GM12873 (cell line): ENCODE measurements around the gene FBXO27.

Experiments used
- CTCF ChIP-seq: IDR thresholded peaks from 2 replicates; pipeline ENCODE4 v1.5.1; 2012; ENCODE audit warnings: low read depth, mild to moderate bottlenecking, moderate library complexity, low read length, control low read depth; ENCODE audit not compliant: insufficient read depth; ENCODE audit errors: missing control alignments

Gene FBXO27, protein sequence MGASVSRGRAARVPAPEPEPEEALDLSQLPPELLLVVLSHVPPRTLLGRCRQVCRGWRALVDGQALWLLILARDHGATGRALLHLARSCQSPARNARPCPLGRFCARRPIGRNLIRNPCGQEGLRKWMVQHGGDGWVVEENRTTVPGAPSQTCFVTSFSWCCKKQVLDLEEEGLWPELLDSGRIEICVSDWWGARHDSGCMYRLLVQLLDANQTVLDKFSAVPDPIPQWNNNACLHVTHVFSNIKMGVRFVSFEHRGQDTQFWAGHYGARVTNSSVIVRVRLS

GRCh38 chr19:39032063-39032918 is at the start of gene FBXO27:
Gene FBXO27, minus strand, starts transcription at chr19:39032549. Its CDS starts 322 bp downstream, at chr19:39032227.
- no peak for TF ChIP-seq CTCF

DNA sequence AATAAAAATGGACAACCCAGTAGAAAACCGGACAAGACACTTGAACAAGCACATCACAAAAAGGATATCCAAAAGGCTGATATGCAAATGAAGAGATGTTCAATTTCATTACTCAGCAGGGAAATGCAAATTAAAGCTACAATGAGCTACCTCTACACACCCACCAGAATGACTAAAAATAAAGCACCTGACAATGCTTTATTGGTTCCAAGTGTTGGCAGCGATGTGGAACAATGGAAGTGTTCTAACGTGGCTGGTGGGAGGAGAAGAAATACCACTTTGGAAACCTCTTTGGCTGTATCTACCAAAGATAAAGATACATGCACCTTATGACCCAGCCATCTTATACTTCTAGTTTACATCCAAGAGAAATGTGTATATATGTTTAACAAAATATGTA is 48.1 kb upstream of the FBXO27 start:
- TF ChIP-seq CTCF = no peak

DNA sequence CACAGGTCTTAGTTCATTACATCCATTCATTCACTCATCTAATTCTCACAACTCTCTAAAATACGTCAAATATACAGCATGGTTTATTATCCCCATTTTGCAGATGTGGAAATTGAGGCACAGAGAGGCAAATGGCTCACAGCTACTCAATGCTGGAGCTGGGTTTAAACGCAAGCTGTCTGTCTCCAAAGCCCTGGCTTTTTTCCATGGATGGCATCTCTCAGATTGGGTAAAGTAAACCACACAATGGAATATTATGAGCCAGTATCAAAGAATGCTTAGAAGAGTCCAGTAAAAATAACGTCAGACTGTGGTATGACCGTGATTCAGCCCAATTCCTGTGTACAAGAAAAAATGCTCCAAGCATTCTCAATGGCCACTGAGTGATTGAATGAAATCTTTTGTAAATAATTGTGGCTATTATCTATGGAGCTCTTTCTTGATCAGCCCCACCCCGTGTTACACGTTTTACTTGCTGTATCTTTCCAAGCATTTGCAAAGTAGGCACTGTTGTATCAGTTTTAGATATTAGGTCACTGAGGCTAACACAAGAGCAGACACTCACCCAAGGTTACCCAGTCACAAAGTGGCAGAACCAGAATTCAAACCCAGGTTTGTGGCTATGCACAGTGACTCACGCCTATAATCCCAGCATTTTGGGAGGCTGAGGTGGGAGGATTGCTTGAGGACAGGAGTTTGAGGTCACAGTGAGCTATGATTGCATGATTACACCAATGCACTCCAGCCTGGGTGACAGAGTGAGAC is 46.3 kb upstream of the FBXO27 start:
- no peak for TF ChIP-seq CTCF

DNA sequence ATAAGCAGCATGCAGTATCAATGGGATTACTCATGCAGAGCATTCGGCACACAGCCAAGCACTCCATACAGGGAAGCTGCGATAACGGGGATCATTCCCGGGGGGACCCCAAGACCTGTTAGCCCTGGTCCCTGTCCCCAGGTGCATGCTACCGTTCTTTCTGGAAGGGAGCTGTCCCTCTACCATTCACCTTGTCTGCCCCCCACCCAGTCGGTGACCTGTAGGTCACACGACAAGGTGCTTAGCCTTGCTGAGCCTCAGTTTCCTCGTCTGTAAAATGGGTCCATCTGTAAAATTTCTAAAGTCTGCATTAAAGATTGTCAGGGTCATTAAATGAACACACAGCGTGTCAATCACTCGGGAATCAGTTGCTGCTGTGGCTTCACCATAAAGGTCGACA is 45.0 kb upstream of the FBXO27 start:
- no peak for TF ChIP-seq CTCF

GRCh38 chr19:39074942-39075341 is 42.6 kb upstream of the FBXO27 start:
- no peak for TF ChIP-seq CTCF

DNA sequence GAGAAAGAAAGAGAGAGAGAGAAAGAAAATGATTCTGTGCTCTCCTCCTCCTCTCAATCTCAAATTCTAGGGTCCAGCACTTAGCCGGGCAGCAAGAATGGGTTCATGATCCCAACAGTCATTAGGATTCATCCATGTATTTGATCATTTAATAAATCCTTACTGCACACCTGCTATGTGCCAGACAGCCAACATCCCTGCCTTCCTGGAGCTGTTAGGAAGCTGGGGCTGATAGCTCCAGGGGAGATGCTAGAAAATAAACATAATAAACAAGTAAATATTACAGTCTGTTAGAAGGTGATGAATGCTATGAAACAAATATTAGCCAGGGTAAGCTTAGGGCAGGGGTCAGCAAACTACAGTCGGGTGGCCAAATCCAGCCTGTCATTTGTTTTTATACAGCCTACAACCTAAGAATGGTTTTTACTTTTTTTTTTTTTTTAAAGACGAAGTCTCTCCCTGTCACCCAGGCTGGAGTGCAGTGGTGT is 41.9 kb upstream of the FBXO27 start:
- no peak for TF ChIP-seq CTCF

GRCh38 chr19:39070888-39071287 is 38.5 kb upstream of the FBXO27 start:
- TF ChIP-seq CTCF = no peak
